HL-60/S4 (cell line): ENCODE data around the gene PYGL.
"Not testable (repeated sequence)": the region's sequence is repeated elsewhere in the genome, so short reads cannot be mapped to it uniquely, and the experiment has no call there.

Experiments
- in situ Hi-C: fragments of 300-500 bp; cut with MboI; formaldehyde crosslinking; loops from 2 replicates; pipeline ENCODE4 v1.14.3; 2022; ENCODE audit warnings: low sequenced_read_pairs

PYGL gene

GRCh38 chr14:50929506-50929905 is 14.8 kb downstream of the PYGL start:
- in situ Hi-C loops, result no loop called here

GRCh38 chr14:50928002-50928635 is 16.2 kb downstream of the PYGL start:
- in situ Hi-C loops, result no loop called here

GRCh38 chr14:50926851-50927386 is 17.4 kb downstream of the PYGL start:
- in situ Hi-C loops, result no loop called here

GRCh38 chr14:50924843-50925242 is 19.4 kb downstream of the PYGL start:
- in situ Hi-C loops, result no loop called here

GRCh38 chr14:50924236-50924635 is 20.0 kb downstream of the PYGL start:
- in situ Hi-C loops, result no loop called here

GRCh38 chr14:50922803-50923202 is 21.5 kb downstream of the PYGL start:
- in situ Hi-C loops, result no loop called here

- in situ Hi-C loops, result no loop called here
These were observed 23.6 kb downstream of the PYGL start for GRCh38 chr14:50920482-50921230.

- in situ Hi-C loops, result not testable (repeated sequence)
These were observed 24.8 kb downstream of the PYGL start for GRCh38 chr14:50919524-50919923.

- in situ Hi-C loops, result no loop called here
These were observed 26.8 kb downstream of the PYGL start for GRCh38 chr14:50917449-50917848.

- in situ Hi-C loops, result no loop called here
These were observed 33.5 kb downstream of the PYGL start for GRCh38 chr14:50910495-50911420.

GRCh38 chr14:50906326-50907065 is 37.8 kb downstream of the PYGL start:
- in situ Hi-C loops, result no loop called here

GRCh38 chr14:50904719-50905118 is 39.6 kb downstream of the PYGL start:
- in situ Hi-C loops, result no loop called here

- in situ Hi-C loops, result no loop called here
These were observed 42.9 kb downstream of the PYGL start for GRCh38 chr14:50901361-50901760.

- in situ Hi-C loops, result no loop called here
These were observed 46.6 kb downstream of the PYGL start for GRCh38 chr14:50897658-50898175.

GRCh38 chr14:50897005-50897404 is 47.3 kb downstream of the PYGL start:
- in situ Hi-C loops, result not testable (repeated sequence)

- in situ Hi-C loops, result not testable (repeated sequence)
These were observed 47.9 kb downstream of the PYGL start for GRCh38 chr14:50896421-50896820.

- in situ Hi-C loops, result no loop called here
These were observed 52.0 kb downstream of the PYGL start for GRCh38 chr14:50892255-50892654.

GRCh38 chr14:50887476-50887875 is 56.8 kb downstream of the PYGL start:
- in situ Hi-C loops, result no loop called here

- in situ Hi-C loops, result no loop called here
These were observed 60.5 kb downstream of the PYGL start for GRCh38 chr14:50883827-50884197.
